ENCODE data around the gene TNIK.
"Not testable (repeated sequence)": the region's sequence is repeated elsewhere in the genome, so short reads cannot be mapped to it uniquely, and the experiment has no call there.

Gene TNIK

GRCh38 chr3:171445620-171446204 is 14.5 kb downstream of the TNIK start:
- no peak for DNase-seq

GRCh38 chr3:171444001-171444690 is 16.1 kb downstream of the TNIK start:
- DNase-seq: no peak

GRCh38 chr3:171443211-171443957 is 16.8 kb downstream of the TNIK start:
- DNase-seq: no peak

GRCh38 chr3:171442184-171442583 is 18.0 kb downstream of the TNIK start:
- no peak for DNase-seq

GRCh38 chr3:171441381-171441780 is 18.8 kb downstream of the TNIK start:
- no peak for DNase-seq

- no peak for DNase-seq
These were observed 20.2 kb downstream of the TNIK start for GRCh38 chr3:171439996-171440395.

- DNase-seq: no peak
These were observed 23.0 kb downstream of the TNIK start for GRCh38 chr3:171437115-171437756.

GRCh38 chr3:171436380-171436779 is 23.8 kb downstream of the TNIK start:
- no peak for DNase-seq

GRCh38 chr3:171435757-171436156 is 24.4 kb downstream of the TNIK start:
- DNase-seq: no peak

- no peak for DNase-seq
These were observed 25.1 kb downstream of the TNIK start for GRCh38 chr3:171435143-171435542.

- no peak for DNase-seq
These were observed 27.7 kb downstream of the TNIK start for GRCh38 chr3:171432548-171432947.

GRCh38 chr3:171431550-171431949 is 28.7 kb downstream of the TNIK start:
- no peak for DNase-seq

- DNase-seq: no peak
These were observed 29.7 kb downstream of the TNIK start for GRCh38 chr3:171430530-171430929.

- no peak for DNase-seq
These were observed 30.6 kb downstream of the TNIK start for GRCh38 chr3:171429635-171430034.

- no peak for DNase-seq
These were observed 31.3 kb downstream of the TNIK start for GRCh38 chr3:171428892-171429291.

GRCh38 chr3:171428321-171428787 is 31.9 kb downstream of the TNIK start:
- no peak for DNase-seq

- no peak for DNase-seq
These were observed 32.4 kb downstream of the TNIK start for GRCh38 chr3:171427771-171428320.

GRCh38 chr3:171424063-171424462 is 36.1 kb downstream of the TNIK start:
- DNase-seq: not testable (repeated sequence)

GRCh38 chr3:171422855-171423254 is 37.4 kb downstream of the TNIK start:
- not testable (repeated sequence) for DNase-seq

- no peak for DNase-seq
These were observed 39.5 kb downstream of the TNIK start for GRCh38 chr3:171420667-171421066.

- no peak for DNase-seq
These were observed 40.7 kb downstream of the TNIK start for GRCh38 chr3:171419457-171419856.

GRCh38 chr3:171417813-171418212 is 42.4 kb downstream of the TNIK start:
- no peak for DNase-seq

- no peak for DNase-seq
These were observed 43.1 kb downstream of the TNIK start for GRCh38 chr3:171417137-171417536.
